Uterus (tissue), 4 donors: ENCODE results near the gene PKD1L1. TPM values are rescaled to one million over a fixed set of nuclear protein-coding genes. Genes with fewer than 3 reads are reported as not detected.

Experiments used
- DNase-seq, 2 donors: peaks; one replicate each; pipeline ENCODE4 v3.0.0-alpha.2; 2019 to 2020
- H3K27ac ChIP-seq, 2 donors: fragments of 200-600 bp; sonication (generic); 1 replicate in 1 of 2; 2 replicates in 1 of 2; pipeline ENCODE4 v1.5.1; 2016 to 2018
- H3K27me3 ChIP-seq, 2 donors: fragments of 200-600 bp; sonication (generic); one replicate each; pipeline ENCODE4 v1.5.1; 2018 to 2019; ENCODE audit warnings: control low read depth in 1 of 2
- H3K36me3 ChIP-seq, 2 donors: fragments of 200-600 bp; sonication (generic); one replicate each; pipeline ENCODE4 v1.5.1; 2019; ENCODE audit warnings: control low read depth in 1 of 2
- H3K4me1 ChIP-seq, 2 donors: fragments of 200-600 bp; sonication (generic); one replicate each; pipeline ENCODE4 v1.5.1; 2018 to 2019; ENCODE audit warnings: control low read depth in 1 of 2
- H3K4me3 ChIP-seq, 2 donors: fragments of 200-600 bp; sonication (generic); 1 replicate in 1 of 2; 2 replicates in 1 of 2; pipeline ENCODE4 v1.5.1; 2018 to 2019; ENCODE audit warnings: mild to moderate bottlenecking in 1 of 2
- H3K9me3 ChIP-seq, 2 donors: fragments of 200-600 bp; sonication (generic); one replicate each; pipeline ENCODE4 v1.5.1; 2019; ENCODE audit warnings: control low read depth in 1 of 2
- POLR2A ChIP-seq, 2 donors: fragments of 450-650 bp; IDR thresholded peaks; one replicate each; pipeline ENCODE4 v1.6.1; 2016; ENCODE audit warnings: antibody characterized with exemption in 2 of 2, mild to moderate bottlenecking in 1 of 2, moderate library complexity in 1 of 2
- intact Hi-C: fragments of 100-400 bp; cut with DNase I; formaldehyde crosslinking; loops from one replicate; pipeline ENCODE4 v1.15.1; 2023; ENCODE audit warnings: low total_unique reads
- total RNA-seq, 4 donors: library from RNA; depleted of rRNA in 3 of 4; stranded (reverse); fragments of >200 nt in 3 of 4; gene quantifications; one replicate each; pipeline versions ENCODE4 v1.1.0 to v1.2.4, GENCODE V29; 2014 to 2023
- TF ChIP-seq, protein P1 (sequence below), 4 experiments: fragments of 200-600 bp in 2 of 4; fragments of 450-650 bp in 2 of 4; sonication (generic) in 2 of 4; IDR thresholded peaks; one replicate each; pipeline ENCODE4 v1.5.1; 2016 to 2019; ENCODE audit warnings: antibody characterized with exemption in 4 of 4, mild to moderate bottlenecking in 2 of 4, moderate library complexity in 1 of 4
- donor health status: DM: yes; HTN: yes; CAD: no.

Gene PKD1L1
- total RNA-seq, 4 donors from 2014 or later, result under 0.01 to 3.8 (median 0.74) TPM

DNA sequence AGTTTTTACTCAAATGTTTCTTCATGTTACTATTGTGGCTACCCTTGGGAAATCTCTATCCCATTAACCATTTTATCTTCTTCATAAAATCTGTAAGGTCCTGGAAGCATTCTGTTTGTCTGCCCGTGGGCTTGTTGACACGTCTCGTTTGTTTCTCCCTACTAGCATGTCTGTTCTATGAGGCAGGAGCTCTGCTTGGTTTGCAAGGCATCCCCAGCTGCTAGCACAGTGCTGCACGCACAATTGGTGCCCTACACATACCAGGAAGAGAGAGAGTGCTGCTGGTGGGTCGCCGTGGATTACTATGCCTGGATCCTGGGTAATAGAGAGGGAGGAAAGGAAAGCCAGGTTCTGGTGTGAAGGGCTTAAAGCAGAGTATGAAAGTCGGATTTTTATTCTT is 200.2 kb downstream of the PKD1L1 start:
- DNase-seq, result no peak
- H3K9me3 ChIP-seq, result no peaks in the 10 kb centered on the region
- intact Hi-C loops, result no loop called here

DNA sequence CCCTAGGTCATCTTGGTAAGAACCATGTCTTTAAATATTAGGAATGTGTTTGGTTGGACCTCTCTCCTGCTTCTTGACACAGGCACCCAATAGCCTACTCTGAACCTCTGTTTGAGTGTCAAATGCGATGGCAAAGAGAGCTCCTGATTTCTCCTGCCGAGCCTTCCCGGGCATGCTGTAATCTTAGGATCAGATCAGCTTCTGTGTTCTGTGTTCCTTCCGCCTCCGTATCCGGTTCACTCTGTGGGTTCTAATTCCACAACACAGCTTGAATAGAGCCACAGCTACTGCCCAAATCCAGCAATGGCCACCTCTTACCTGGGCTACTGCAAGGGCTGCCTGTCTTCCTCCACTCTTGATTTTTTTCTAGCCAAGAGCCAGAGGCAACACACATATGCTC is 201.1 kb downstream of the PKD1L1 start:
- TF ChIP-seq, protein P1, sequence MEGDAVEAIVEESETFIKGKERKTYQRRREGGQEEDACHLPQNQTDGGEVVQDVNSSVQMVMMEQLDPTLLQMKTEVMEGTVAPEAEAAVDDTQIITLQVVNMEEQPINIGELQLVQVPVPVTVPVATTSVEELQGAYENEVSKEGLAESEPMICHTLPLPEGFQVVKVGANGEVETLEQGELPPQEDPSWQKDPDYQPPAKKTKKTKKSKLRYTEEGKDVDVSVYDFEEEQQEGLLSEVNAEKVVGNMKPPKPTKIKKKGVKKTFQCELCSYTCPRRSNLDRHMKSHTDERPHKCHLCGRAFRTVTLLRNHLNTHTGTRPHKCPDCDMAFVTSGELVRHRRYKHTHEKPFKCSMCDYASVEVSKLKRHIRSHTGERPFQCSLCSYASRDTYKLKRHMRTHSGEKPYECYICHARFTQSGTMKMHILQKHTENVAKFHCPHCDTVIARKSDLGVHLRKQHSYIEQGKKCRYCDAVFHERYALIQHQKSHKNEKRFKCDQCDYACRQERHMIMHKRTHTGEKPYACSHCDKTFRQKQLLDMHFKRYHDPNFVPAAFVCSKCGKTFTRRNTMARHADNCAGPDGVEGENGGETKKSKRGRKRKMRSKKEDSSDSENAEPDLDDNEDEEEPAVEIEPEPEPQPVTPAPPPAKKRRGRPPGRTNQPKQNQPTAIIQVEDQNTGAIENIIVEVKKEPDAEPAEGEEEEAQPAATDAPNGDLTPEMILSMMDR (IDR thresholded peaks at IDR 0.05), result no peak
- TF ChIP-seq POLR2A (IDR thresholded peaks at IDR 0.05), result no peak
- H3K27ac ChIP-seq, result no peak overlapping the region
- no peak for DNase-seq
- intact Hi-C loops, result no loop called here
- H3K27me3 ChIP-seq, result no peaks in the 10 kb centered on the region
- no peak overlapping the region for H3K4me3 ChIP-seq
- H3K4me1 ChIP-seq, result no peaks in the 10 kb centered on the region
- no peaks in the 10 kb centered on the region for H3K9me3 ChIP-seq
- H3K36me3 ChIP-seq, result no peaks in the 10 kb centered on the region

More for the DNA sequence above, 200.2 kb downstream of the PKD1L1 start:
- Histone ChIP-seq H3K4me1 (no peaks in the 10 kb centered on the region), H3K27ac (no peak overlapping the region), H3K4me3 (no peak overlapping the region), H3K27me3 (no peaks in the 10 kb centered on the region), H3K36me3 (no peaks in the 10 kb centered on the region)
- TF ChIP-seq, protein P1 (IDR thresholded peaks at IDR 0.05), result no peak
- TF ChIP-seq POLR2A (IDR thresholded peaks at IDR 0.05), result no peak

DNA sequence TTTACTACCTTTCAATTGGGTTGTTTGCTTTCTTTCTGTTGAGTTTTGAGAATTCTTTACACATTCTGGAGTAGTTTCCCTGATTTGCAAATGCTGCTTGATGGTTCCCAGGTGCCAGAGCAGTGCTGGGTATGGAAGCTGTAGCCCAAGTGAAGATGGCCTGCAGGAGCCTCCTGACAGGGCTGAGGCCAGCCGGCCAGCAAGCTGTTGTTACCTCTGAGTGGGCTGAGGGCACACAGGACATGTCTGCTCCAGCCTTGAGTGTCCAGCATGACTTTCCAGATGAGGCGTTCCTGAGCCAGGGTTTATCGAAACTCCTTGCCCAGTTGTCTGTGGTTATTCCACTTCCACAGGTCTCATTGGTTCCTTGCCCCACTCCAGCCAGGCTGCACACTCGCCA is 201.8 kb downstream of the PKD1L1 start:
- no peak for TF ChIP-seq POLR2A (IDR thresholded peaks at IDR 0.05)
- TF ChIP-seq, protein P1 (IDR thresholded peaks at IDR 0.05), result no peak
- no peaks in the 10 kb centered on the region for H3K4me1 ChIP-seq
- H3K27ac ChIP-seq, result no peak overlapping the region
- no peaks in the 10 kb centered on the region for H3K27me3 ChIP-seq
- intact Hi-C loops, result no loop called here
- no peaks in the 10 kb centered on the region for H3K9me3 ChIP-seq
- H3K36me3 ChIP-seq, result no peaks in the 10 kb centered on the region
- no peak for DNase-seq
- H3K4me3 ChIP-seq, result no peak overlapping the region

DNA sequence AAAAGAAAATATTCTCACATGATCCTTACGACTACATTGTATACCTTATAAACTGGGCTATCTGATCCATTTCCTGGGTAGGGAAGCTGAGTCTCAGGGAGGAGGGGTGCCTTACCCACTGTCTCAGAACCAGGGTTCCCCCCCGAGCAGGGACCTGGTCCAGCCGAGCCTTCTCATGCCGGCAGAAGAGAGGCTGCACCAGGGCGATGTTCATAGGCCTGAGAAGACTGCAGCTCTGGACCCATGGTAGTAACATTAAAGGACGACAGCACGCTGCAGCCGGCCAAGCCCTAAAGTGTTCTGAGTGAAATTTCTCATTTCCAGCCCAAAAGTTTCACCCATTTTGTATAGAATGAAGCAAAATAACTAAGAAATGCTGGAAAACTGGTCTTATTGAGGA is 203.4 kb downstream of the PKD1L1 start:
- Histone ChIP-seq H3K4me3 (no peak overlapping the region), H3K36me3 (no peaks in the 10 kb centered on the region)
- TF ChIP-seq POLR2A (IDR thresholded peaks at IDR 0.05), result no peak
- TF ChIP-seq, protein P1 (IDR thresholded peaks at IDR 0.05), result no peak

DNA sequence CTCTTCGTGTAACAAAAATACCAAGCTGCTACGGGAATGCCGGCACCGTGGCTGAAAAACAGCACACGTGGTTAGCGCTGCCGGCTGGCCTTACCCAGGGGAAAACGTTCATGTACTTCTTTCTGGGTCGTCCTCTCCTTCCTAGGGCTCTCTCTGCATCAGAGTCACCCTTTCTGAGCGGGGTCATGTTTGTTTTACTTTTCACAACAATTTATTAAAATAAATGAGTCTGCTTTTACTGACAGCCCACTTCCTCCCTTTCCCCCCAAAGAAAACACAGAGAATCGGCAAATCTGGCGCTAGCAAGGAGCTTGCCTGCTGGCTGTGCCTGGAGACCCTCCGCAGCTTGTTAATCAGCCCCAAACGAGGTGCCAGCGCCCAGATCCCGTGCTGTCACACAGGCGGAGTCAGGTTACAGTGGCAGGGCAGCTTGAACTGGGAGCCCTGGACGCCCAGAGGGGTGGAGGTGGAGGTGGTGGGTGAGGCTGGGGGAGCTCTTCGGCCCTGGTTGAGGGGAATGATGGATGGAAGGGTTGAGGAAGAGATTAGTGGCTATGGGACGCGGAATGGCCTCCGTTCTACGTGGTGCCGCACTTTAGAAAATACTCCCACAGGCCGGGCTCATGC is 204.2 kb downstream of the PKD1L1 start:
- H3K4me3 ChIP-seq, result no peak overlapping the region
- no peak for TF ChIP-seq POLR2A (IDR thresholded peaks at IDR 0.05)
- TF ChIP-seq, protein P1 (IDR thresholded peaks at IDR 0.05), result no peak
- no peaks in the 10 kb centered on the region for H3K9me3 ChIP-seq
- intact Hi-C loops, result no loop called here
- H3K4me1 ChIP-seq, result no peaks in the 10 kb centered on the region
- DNase-seq, result no peak
- H3K36me3 ChIP-seq, result no peaks in the 10 kb centered on the region
- H3K27ac ChIP-seq, result no peak overlapping the region
- H3K27me3 ChIP-seq, result no peaks in the 10 kb centered on the region

More for the DNA sequence above, 203.4 kb downstream of the PKD1L1 start:
- intact Hi-C loops, result no loop called here
- Histone ChIP-seq H3K9me3 (no peaks in the 10 kb centered on the region), H3K27me3 (no peaks in the 10 kb centered on the region), H3K4me1 (no peaks in the 10 kb centered on the region), H3K27ac (no peak overlapping the region)
- DNase-seq, result no peak
